SK-N-SH (cell line): Measurements from ENCODE around the gene PBX1. TPM values are rescaled to one million over a fixed set of nuclear protein-coding genes. Genes with fewer than 3 reads are reported as not detected.

Experiments
- CTCF ChIA-PET: fragments of 300-600, 350-600 bp; formaldehyde crosslinking; extraction: SDS; loops from one replicate; lab custom pipeline; 2021; lab: Yijun Ruan, JAX
- POLR2A ChIA-PET: fragments of 350-600 bp; sonication (Branson Sonifier 250); formaldehyde crosslinking; extraction: SDS; loops from one replicate; lab custom pipeline; 2020; ENCODE audit warnings: antibody characterized with exemption, inconsistent platforms; lab: Yijun Ruan, JAX
- DNase-seq: peaks from one replicate; pipeline ENCODE4 v3.0.0; 2012
- H2AFZ ChIP-seq: fragments of 200-600 bp; sonication (generic); 2 replicates; pipeline ENCODE4 v1.8.1; 2016; ENCODE audit warnings: antibody characterized with exemption, mild to moderate bottlenecking, low read depth
- H3F3A ChIP-seq: fragments of 200-600 bp; sonication (generic); replicated peaks from 2 replicates; pipeline ENCODE3; 2016; ENCODE audit warnings: antibody characterized with exemption, mild to moderate bottlenecking; ENCODE audit not compliant: insufficient read depth
- H3K27ac ChIP-seq, 2 experiments: fragments of 200-500 bp in 1 of 2; fragments of 200-600 bp in 1 of 2; sonication (Bioruptor generic) in 1 of 2; sonication (generic), shearing (Covaris generic) in 1 of 2; 2 replicates each; pipeline versions ENCODE4 v1.5.1 to v1.6.1; 2014 to 2016; ENCODE audit warnings: low read depth in 2 of 2, inconsistent platforms in 1 of 2, low read length in 1 of 2, mild to moderate bottlenecking in 1 of 2, mixed read lengths in 1 of 2
- H3K27me3 ChIP-seq: fragments of 200-600 bp; sonication (generic), shearing (Covaris generic); 2 replicates; pipeline ENCODE4 v1.6.1; 2016; ENCODE audit warnings: mixed run types; ENCODE audit not compliant: insufficient read depth
- H3K36me3 ChIP-seq, 2 experiments: fragments of 200-500 bp in 1 of 2; fragments of 200-600 bp in 1 of 2; sonication (Bioruptor generic) in 1 of 2; sonication (generic) in 1 of 2; replicated peaks in 1 of 2; 2 replicates each; pipeline versions ENCODE3 to v1.5.1; 2014 to 2016; ENCODE audit warnings: low read length in 1 of 2, mild to moderate bottlenecking in 1 of 2; ENCODE audit not compliant: insufficient read depth in 2 of 2, control insufficient read depth in 1 of 2
- H3K4me1 ChIP-seq, 2 experiments: fragments of 200-500 bp in 1 of 2; fragments of 200-600 bp in 1 of 2; sonication (Bioruptor generic) in 1 of 2; sonication (generic), shearing (Covaris generic) in 1 of 2; 2 replicates each; pipeline versions ENCODE4 v1.5.1 to v1.6.1; 2014 to 2016; ENCODE audit warnings: low read depth in 1 of 2, low read length in 1 of 2, mixed run types in 1 of 2; ENCODE audit not compliant: insufficient read depth in 2 of 2, control insufficient read depth in 1 of 2
- H3K4me2 ChIP-seq: fragments of 200-600 bp; sonication (generic), shearing (Covaris generic); 2 replicates; pipeline ENCODE4 v1.6.1; 2017; ENCODE audit warnings: mixed run types
- H3K4me3 ChIP-seq, 2 experiments: fragments of 200-500 bp in 1 of 2; fragments of 200-600 bp in 1 of 2; sonication (Bioruptor generic) in 1 of 2; sonication (generic), shearing (Covaris generic) in 1 of 2; 2 replicates each; pipeline versions ENCODE4 v1.5.1 to v1.8.1; 2014 to 2016; ENCODE audit warnings: low read depth in 2 of 2, inconsistent platforms in 1 of 2, low read length in 1 of 2, mild to moderate bottlenecking in 1 of 2, mixed read lengths in 1 of 2, moderate library complexity in 1 of 2
- H3K79me2 ChIP-seq: fragments of 200-600 bp; sonication (generic); 2 replicates; pipeline ENCODE4 v1.8.1; 2017; ENCODE audit warnings: mild to moderate bottlenecking; ENCODE audit not compliant: insufficient read depth
- H3K9ac ChIP-seq: fragments of 200-600 bp; sonication (generic); 2 replicates; pipeline ENCODE4 v1.6.1; 2017; ENCODE audit warnings: mixed run types
- H3K9me2 ChIP-seq: fragments of 200-600 bp; sonication (generic); 2 replicates; pipeline ENCODE4 v1.6.1; 2017; ENCODE audit warnings: mixed run types
- H3K9me3 ChIP-seq: fragments of 200-600 bp; sonication (generic); 2 replicates; pipeline ENCODE4 v1.6.1; 2017; ENCODE audit warnings: mixed run types, mild to moderate bottlenecking, moderate library complexity
- H4K20me1 ChIP-seq: fragments of 200-600 bp; sonication (generic); 2 replicates; pipeline ENCODE4 v1.6.1; 2017; ENCODE audit warnings: mild to moderate bottlenecking, mixed run types; ENCODE audit not compliant: insufficient read depth
- CHD2 ChIP-seq: fragments of 150-350 bp; IDR thresholded peaks from 2 replicates; pipeline ENCODE4 v1.6.1; 2018; ENCODE audit warnings: low read length; ENCODE audit not compliant: partially characterized antibody
- EP300 ChIP-seq, 2 experiments: IDR thresholded peaks; 2 replicates each; pipeline versions ENCODE4 v1.4.0 to v1.6.1; 2012; ENCODE audit warnings: borderline replicate concordance in 1 of 2, low read depth in 1 of 2, low read length in 1 of 2
- EZH2phosphoT487 ChIP-seq: fragments of 200-600 bp; sonication (generic); IDR thresholded peaks from 2 replicates; pipeline ENCODE4 v1.6.1; 2017; ENCODE audit warnings: low read depth, mixed run types, mild to moderate bottlenecking, antibody characterized with exemption, moderate library complexity, borderline replicate concordance
- FOXJ3 ChIP-seq: sonication (generic); formaldehyde crosslinking; IDR thresholded peaks from 2 replicates; pipeline ENCODE4 v1.5.1; 2020; ENCODE audit warnings: mild to moderate bottlenecking, missing genetic modification reagents
- GABPA ChIP-seq: IDR thresholded peaks from 2 replicates; pipeline ENCODE4 v1.4.0; 2012; ENCODE audit warnings: low read depth, mild to moderate bottlenecking
- JUND ChIP-seq: IDR thresholded peaks from 2 replicates; pipeline ENCODE4 v1.4.0; 2012
- MEF2A ChIP-seq: IDR thresholded peaks from 2 replicates; pipeline ENCODE4 v1.4.0; 2012; ENCODE audit warnings: low read depth, borderline replicate concordance
- MXI1 ChIP-seq: IDR thresholded peaks from 2 replicates; pipeline ENCODE4 v1.6.1; 2012; ENCODE audit warnings: mild to moderate bottlenecking, low read depth, low read length, improper control_type of control experiment
- RAD21 ChIP-seq: IDR thresholded peaks from 2 replicates; pipeline ENCODE4 v1.6.1; 2012; ENCODE audit warnings: mild to moderate bottlenecking, low read length
- RXRA ChIP-seq: IDR thresholded peaks from 2 replicates; pipeline ENCODE4 v1.4.0; 2012; ENCODE audit warnings: low read depth, mild to moderate bottlenecking, borderline replicate concordance
- SMC3 ChIP-seq: IDR thresholded peaks from 2 replicates; pipeline ENCODE4 v1.6.1; 2012; ENCODE audit warnings: low read depth, low read length, improper control_type of control experiment
- TAF1 ChIP-seq: IDR thresholded peaks from 2 replicates; pipeline ENCODE4 v1.6.1; 2012; ENCODE audit warnings: low read depth, mild to moderate bottlenecking, low read length, moderate library complexity, borderline replicate concordance
- TCF12 ChIP-seq: IDR thresholded peaks from 2 replicates; pipeline ENCODE4 v1.4.0; 2012
- TEAD4 ChIP-seq: IDR thresholded peaks from 2 replicates; pipeline ENCODE4 v1.4.0; 2012; ENCODE audit warnings: mild to moderate bottlenecking, borderline replicate concordance; ENCODE audit not compliant: insufficient read depth
- USF2 ChIP-seq: fragments of 150-350 bp; IDR thresholded peaks from 2 replicates; pipeline ENCODE4 v1.6.1; 2017; ENCODE audit warnings: antibody characterized with exemption, low read length, low read depth, borderline replicate concordance
- ZBTB33 ChIP-seq: IDR thresholded peaks from 2 replicates; pipeline ENCODE4 v1.4.0; 2012; ENCODE audit warnings: low read depth, borderline replicate concordance
- WGBS: methylation state at CpG from one replicate; pipeline ENCODE4 v1.1.6; 2017; ENCODE audit warnings: low lambda C conversion rate; 5-methylcytosine and 5-hydroxymethylcytosine counted together
- polyA plus RNA-seq, 3 experiments: library from polyadenylated mRNA; depleted of rRNA; stranded (reverse); fragments of >200 nt; gene quantifications; 2 replicates each; pipeline ENCODE4 v1.2.3, GENCODE V29; 2012
- TF ChIP-seq, protein P1 (sequence below): IDR thresholded peaks from 2 replicates; pipeline ENCODE4 v1.4.0; 2012; ENCODE audit warnings: low read depth

The PBX1 gene
- polyA plus RNA-seq, 1 of the 3 experiments (the other 2 are of a cell fraction), result 27.0 TPM

- CTCF ChIA-PET, result no interaction called here
- no peak overlapping the region for H2AFZ ChIP-seq
- no peak overlapping the region for H3K4me2 ChIP-seq
- no peak overlapping the region for H3K9ac ChIP-seq
- H3K9me2 ChIP-seq, result no peaks in the 10 kb centered on the region
- WGBS, result 83% methylated on average over 4 of the region's 4 CpGs
- H3K27me3 ChIP-seq, result no peaks in the 10 kb centered on the region
- no peaks in the 10 kb centered on the region for H3K79me2 ChIP-seq
- H3K36me3 ChIP-seq, result peaks cover 0 to 8% of the 10 kb centered on the region in 2 experiments
- peaks cover 8 to 10% of the 10 kb centered on the region in 2 experiments for H3K4me1 ChIP-seq
- H3F3A ChIP-seq, result no peaks in the 10 kb centered on the region
- H4K20me1 ChIP-seq, result no peaks in the 10 kb centered on the region
- TF ChIP-seq, protein P1, sequence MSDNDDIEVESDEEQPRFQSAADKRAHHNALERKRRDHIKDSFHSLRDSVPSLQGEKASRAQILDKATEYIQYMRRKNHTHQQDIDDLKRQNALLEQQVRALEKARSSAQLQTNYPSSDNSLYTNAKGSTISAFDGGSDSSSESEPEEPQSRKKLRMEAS, result no peak
- TF ChIP-seq JUND, result no peak
- no peak for TF ChIP-seq USF2
- TF ChIP-seq EZH2phosphoT487, result no peak
- TF ChIP-seq MXI1, result no peak
- no peak for TF ChIP-seq MEF2A
- TF ChIP-seq EP300 (IDR thresholded peaks at IDR 0.05; ENCODE audit: borderline replicate concordance in 1 of 2, low read depth in 1 of 2, low read length in 1 of 2), result no peak
- no peak for TF ChIP-seq SMC3
- TF ChIP-seq RXRA, result no peak
- no peaks in the 10 kb centered on the region for H3K9me3 ChIP-seq
- POLR2A ChIA-PET, result no interaction called here
- H3K4me3 ChIP-seq, result no peak overlapping the region
- no peak overlapping the region for H3K27ac ChIP-seq
- DNase-seq, result no peak
Measured at GRCh38 chr1:164595212-164595611, 36.2 kb downstream of the PBX1 start.

DNA sequence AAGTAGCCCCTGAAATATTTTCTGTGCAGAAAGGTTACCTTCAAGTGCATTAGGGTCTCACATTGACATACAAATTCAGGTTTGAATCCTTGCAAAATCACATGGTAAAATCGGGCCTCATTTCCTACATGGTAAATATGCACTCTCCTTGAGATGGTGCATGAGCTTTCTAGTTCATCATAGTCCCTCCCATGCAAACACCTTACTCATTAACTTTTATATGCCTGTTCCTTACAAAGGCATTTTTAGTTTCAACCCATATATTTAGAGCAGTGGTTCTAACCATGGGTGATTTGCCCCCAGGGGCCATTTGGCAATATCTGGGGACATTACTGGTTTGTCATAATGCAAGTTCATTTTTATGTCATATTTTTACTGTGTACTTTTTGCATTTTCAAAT is 37.2 kb downstream of the PBX1 start:
- Histone ChIP-seq H2AFZ (no peak overlapping the region), H3K4me1 (peaks cover 8 to 10% of the 10 kb centered on the region in 2 experiments), H3F3A (no peaks in the 10 kb centered on the region), H4K20me1 (no peaks in the 10 kb centered on the region), H3K9ac (no peak overlapping the region), H3K27me3 (no peaks in the 10 kb centered on the region), H3K9me2 (no peaks in the 10 kb centered on the region), H3K4me3 (no peak overlapping the region), H3K36me3 (peaks cover 0 to 8% of the 10 kb centered on the region in 2 experiments), H3K79me2 (no peaks in the 10 kb centered on the region), H3K4me2 (no peak overlapping the region), H3K9me3 (no peaks in the 10 kb centered on the region), H3K27ac (no peak overlapping the region)
- POLR2A ChIA-PET, result no interaction called here
- WGBS, result 75% methylated on average over 1 of the region's 1 CpG
- CTCF ChIA-PET, result no interaction called here
- TF ChIP-seq CHD2 (no peak), RAD21 (no peak), USF2 (no peak), ZBTB33 (no peak), RXRA (no peak), FOXJ3 (CRISPR knock-in tag) (no peak), TAF1 (no peak), SMC3 (no peak), TEAD4 (no peak), TCF12 (no peak), GABPA (no peak)
- DNase-seq, result no peak
